ENCODE data around the gene NTRK3.

GRCh38 chr15:88048237-88048636, 208.3 kb downstream of the NTRK3 start:
- TF ChIP-seq ZNF384 (IDR thresholded peaks at IDR 0.05) = no peak
- no peak for TF ChIP-seq HDGF (IDR thresholded peaks at IDR 0.05; ENCODE audit: borderline replicate concordance)
- no peak for TF ChIP-seq FOXM1 (IDR thresholded peaks at IDR 0.05; ENCODE audit: borderline replicate concordance)
- TF ChIP-seq SUZ12 (IDR thresholded peaks at IDR 0.05) = no peak
- TF ChIP-seq SP1 (IDR thresholded peaks at IDR 0.05) = no peak
- no peak for TF ChIP-seq LEF1 (IDR thresholded peaks at IDR 0.05; ENCODE audit: borderline replicate concordance)
- TF ChIP-seq TARDBP (IDR thresholded peaks at IDR 0.05) = no peak
- no peak for TF ChIP-seq L3MBTL2 (conservative IDR thresholded peaks at IDR 0.05)
- TF ChIP-seq FOXA1 (IDR thresholded peaks at IDR 0.05) = no peak
- no peak for TF ChIP-seq CTBP1 (IDR thresholded peaks at IDR 0.05; ENCODE audit: borderline replicate concordance)
- TF ChIP-seq ARNT (IDR thresholded peaks at IDR 0.05) = no peak
- TF ChIP-seq ELF4 (IDR thresholded peaks at IDR 0.05) = no peak
- TF ChIP-seq NFRKB (IDR thresholded peaks at IDR 0.05) = no peak

All from HEK293T (cell line).